ENCODE results near the gene NLRP3. TPM values are rescaled to one million over a fixed set of nuclear protein-coding genes. Genes with fewer than 3 reads are reported as not detected.

The NLRP3 gene
- total and polyA plus RNA-seq, 4 donors: 0.28 to 1.9 (median 0.61) TPM

DNA sequence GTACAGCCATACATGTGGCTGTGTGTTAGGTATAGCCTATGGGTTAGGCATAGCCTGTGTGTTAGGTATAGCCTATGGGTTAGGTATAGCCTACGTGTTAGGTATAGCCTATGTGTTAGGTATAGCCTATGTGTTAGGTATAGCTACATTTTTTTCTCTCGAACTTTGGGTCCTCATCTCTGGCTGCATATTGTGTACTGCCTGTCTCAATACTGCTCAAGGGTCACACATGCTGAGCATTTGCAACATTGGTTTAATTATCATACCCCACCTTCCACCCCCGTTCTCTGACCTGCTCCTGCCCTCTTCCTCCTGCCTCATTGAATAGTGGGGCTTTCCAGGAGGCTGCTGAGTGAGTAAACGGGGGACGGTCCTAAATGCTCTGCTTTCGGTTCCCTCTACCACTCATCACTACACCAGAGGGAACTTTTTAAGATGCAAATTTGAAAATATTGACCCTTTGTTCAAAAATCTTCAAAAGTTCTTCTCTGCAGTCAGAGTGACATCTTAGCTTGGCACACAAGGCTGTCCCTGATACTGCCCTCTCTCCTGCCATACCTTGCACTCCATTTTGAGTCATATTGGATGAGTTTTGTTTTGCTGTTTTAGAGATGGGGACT, 24.1 kb downstream of the NLRP3 start:
- Histone ChIP-seq H3K36me3 (ENCODE audit: control insufficient read depth in 4 of 4, insufficient read depth in 3 of 4, low read depth in 1 of 4, low read length in 3 of 4) (no peaks in the 10 kb centered on the region), H3K9me3 (ENCODE audit: control insufficient read depth in 4 of 4, low read length in 3 of 4) (no peaks in the 10 kb centered on the region), H3K9ac (ENCODE audit: low read depth in 1 of 2, low read length in 2 of 2) (no peak overlapping the region), H3K27ac (ENCODE audit: low read depth in 1 of 2, low read length in 2 of 2) (no peak overlapping the region), H3K4me1 (ENCODE audit: control insufficient read depth in 4 of 4, insufficient read depth in 4 of 4, low read length in 3 of 4) (no peaks in the 10 kb centered on the region), H3K4me3 (ENCODE audit: low read depth in 1 of 3, low read length in 3 of 3) (no peak overlapping the region), H3K27me3 (ENCODE audit: control insufficient read depth in 4 of 4, insufficient read depth in 4 of 4, low read length in 3 of 4) (peaks cover 0 to 3% (median 0%) of the 10 kb centered on the region in 4 donors)
- TF ChIP-seq HNF4G (IDR thresholded peaks at IDR 0.05): no peak
- TF ChIP-seq, protein P1, sequence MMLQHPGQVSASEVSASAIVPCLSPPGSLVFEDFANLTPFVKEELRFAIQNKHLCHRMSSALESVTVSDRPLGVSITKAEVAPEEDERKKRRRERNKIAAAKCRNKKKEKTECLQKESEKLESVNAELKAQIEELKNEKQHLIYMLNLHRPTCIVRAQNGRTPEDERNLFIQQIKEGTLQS (IDR thresholded peaks at IDR 0.05): no peak
- TF ChIP-seq MAX (IDR thresholded peaks at IDR 0.05): no peak
- no peak for TF ChIP-seq HNF4A (conservative IDR thresholded peaks at IDR 0.05)
- TF ChIP-seq, protein P2, sequence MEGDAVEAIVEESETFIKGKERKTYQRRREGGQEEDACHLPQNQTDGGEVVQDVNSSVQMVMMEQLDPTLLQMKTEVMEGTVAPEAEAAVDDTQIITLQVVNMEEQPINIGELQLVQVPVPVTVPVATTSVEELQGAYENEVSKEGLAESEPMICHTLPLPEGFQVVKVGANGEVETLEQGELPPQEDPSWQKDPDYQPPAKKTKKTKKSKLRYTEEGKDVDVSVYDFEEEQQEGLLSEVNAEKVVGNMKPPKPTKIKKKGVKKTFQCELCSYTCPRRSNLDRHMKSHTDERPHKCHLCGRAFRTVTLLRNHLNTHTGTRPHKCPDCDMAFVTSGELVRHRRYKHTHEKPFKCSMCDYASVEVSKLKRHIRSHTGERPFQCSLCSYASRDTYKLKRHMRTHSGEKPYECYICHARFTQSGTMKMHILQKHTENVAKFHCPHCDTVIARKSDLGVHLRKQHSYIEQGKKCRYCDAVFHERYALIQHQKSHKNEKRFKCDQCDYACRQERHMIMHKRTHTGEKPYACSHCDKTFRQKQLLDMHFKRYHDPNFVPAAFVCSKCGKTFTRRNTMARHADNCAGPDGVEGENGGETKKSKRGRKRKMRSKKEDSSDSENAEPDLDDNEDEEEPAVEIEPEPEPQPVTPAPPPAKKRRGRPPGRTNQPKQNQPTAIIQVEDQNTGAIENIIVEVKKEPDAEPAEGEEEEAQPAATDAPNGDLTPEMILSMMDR (IDR thresholded peaks at IDR 0.05; ENCODE audit: low read depth, low read length, missing input control): no peak
- no peak for DNase-seq (ENCODE audit: low spot score)
- WGBS: 51% methylated on average over 6 of the region's 6 CpGs

DNA sequence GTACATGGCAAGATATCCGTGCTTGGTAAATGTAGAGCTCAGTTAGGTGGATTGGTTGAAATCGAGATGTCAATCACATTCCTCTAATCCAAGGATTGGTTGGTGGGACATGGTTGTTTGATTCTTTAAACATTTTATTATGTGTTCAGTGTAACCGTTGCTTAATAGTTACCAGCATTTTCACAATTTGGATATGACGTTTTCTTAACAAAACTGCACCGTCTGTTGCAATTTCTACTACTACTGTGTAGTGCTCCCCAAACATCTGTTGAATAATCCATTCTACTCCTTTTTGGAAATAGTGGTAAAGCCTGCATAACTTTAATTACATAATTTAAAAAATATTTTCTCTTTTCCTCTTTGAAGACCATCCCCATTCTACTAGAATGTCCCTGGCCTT, 25.6 kb downstream of the NLRP3 start:
- no peaks in the 10 kb centered on the region for H3K4me1 ChIP-seq (ENCODE audit: control insufficient read depth in 4 of 4, insufficient read depth in 4 of 4, low read length in 3 of 4)
- WGBS: 68% methylated on average over 5 of the region's 5 CpGs
- no peak for DNase-seq (ENCODE audit: low spot score)

DNA sequence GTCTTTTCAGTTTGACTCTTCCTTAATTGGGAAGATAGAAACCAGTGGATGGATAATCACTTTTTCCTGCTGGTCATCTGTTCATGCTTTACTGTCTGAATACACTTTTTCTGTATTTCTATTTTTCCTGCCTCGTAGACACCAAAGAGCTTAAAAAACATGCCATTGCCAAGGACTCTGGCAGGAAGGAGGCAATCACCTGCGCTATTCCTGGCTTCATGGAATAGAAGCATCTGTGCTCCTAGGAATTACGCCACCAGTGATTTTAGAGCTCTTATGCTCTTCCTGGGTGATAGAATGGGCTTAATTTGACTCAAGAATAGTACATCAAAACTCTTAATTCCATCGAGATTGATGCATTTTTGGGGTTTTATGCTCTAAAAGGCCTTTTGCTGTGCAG, 26.2 kb downstream of the NLRP3 start:
- 57% methylated on average over 4 of the region's 4 CpGs for WGBS
- Histone ChIP-seq H3K36me3 (ENCODE audit: control insufficient read depth in 4 of 4, insufficient read depth in 3 of 4, low read depth in 1 of 4, low read length in 3 of 4) (no peaks in the 10 kb centered on the region), H3K9me3 (ENCODE audit: control insufficient read depth in 4 of 4, low read length in 3 of 4) (no peaks in the 10 kb centered on the region), H3K9ac (ENCODE audit: low read depth in 1 of 2, low read length in 2 of 2) (no peak overlapping the region), H3K27ac (ENCODE audit: low read depth in 1 of 2, low read length in 2 of 2) (no peak overlapping the region), H3K4me1 (ENCODE audit: control insufficient read depth in 4 of 4, insufficient read depth in 4 of 4, low read length in 3 of 4) (no peaks in the 10 kb centered on the region), H3K27me3 (ENCODE audit: control insufficient read depth in 4 of 4, insufficient read depth in 4 of 4, low read length in 3 of 4) (no peaks in the 10 kb centered on the region), H3K4me3 (ENCODE audit: low read depth in 1 of 3, low read length in 3 of 3) (no peak overlapping the region)
- no peak for TF ChIP-seq MAX (IDR thresholded peaks at IDR 0.05)
- no peak for TF ChIP-seq NR2F2 (IDR thresholded peaks at IDR 0.05)
- TF ChIP-seq HNF4G (IDR thresholded peaks at IDR 0.05): no peak
- TF ChIP-seq, protein P3, sequence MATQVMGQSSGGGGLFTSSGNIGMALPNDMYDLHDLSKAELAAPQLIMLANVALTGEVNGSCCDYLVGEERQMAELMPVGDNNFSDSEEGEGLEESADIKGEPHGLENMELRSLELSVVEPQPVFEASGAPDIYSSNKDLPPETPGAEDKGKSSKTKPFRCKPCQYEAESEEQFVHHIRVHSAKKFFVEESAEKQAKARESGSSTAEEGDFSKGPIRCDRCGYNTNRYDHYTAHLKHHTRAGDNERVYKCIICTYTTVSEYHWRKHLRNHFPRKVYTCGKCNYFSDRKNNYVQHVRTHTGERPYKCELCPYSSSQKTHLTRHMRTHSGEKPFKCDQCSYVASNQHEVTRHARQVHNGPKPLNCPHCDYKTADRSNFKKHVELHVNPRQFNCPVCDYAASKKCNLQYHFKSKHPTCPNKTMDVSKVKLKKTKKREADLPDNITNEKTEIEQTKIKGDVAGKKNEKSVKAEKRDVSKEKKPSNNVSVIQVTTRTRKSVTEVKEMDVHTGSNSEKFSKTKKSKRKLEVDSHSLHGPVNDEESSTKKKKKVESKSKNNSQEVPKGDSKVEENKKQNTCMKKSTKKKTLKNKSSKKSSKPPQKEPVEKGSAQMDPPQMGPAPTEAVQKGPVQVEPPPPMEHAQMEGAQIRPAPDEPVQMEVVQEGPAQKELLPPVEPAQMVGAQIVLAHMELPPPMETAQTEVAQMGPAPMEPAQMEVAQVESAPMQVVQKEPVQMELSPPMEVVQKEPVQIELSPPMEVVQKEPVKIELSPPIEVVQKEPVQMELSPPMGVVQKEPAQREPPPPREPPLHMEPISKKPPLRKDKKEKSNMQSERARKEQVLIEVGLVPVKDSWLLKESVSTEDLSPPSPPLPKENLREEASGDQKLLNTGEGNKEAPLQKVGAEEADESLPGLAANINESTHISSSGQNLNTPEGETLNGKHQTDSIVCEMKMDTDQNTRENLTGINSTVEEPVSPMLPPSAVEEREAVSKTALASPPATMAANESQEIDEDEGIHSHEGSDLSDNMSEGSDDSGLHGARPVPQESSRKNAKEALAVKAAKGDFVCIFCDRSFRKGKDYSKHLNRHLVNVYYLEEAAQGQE (IDR thresholded peaks at IDR 0.05): no peak
- TF ChIP-seq RAD21 (IDR thresholded peaks at IDR 0.05): no peak
- TF ChIP-seq TAF1 (conservative IDR thresholded peaks at IDR 0.05): no peak
- TF ChIP-seq GABPA (IDR thresholded peaks at IDR 0.05 in 1 of 2, conservative IDR thresholded peaks at IDR 0.05 in 1 of 2): no peak
- TF ChIP-seq, protein P1 (IDR thresholded peaks at IDR 0.05): no peak
- no peak for TF ChIP-seq YY1 (IDR thresholded peaks at IDR 0.05)
- no peak for DNase-seq (ENCODE audit: low spot score)

More for the DNA sequence above, 25.6 kb downstream of the NLRP3 start:
- TF ChIP-seq, protein P1 (IDR thresholded peaks at IDR 0.05): no peak
- TF ChIP-seq JUND (IDR thresholded peaks at IDR 0.05): no peak
- TF ChIP-seq, protein P4, sequence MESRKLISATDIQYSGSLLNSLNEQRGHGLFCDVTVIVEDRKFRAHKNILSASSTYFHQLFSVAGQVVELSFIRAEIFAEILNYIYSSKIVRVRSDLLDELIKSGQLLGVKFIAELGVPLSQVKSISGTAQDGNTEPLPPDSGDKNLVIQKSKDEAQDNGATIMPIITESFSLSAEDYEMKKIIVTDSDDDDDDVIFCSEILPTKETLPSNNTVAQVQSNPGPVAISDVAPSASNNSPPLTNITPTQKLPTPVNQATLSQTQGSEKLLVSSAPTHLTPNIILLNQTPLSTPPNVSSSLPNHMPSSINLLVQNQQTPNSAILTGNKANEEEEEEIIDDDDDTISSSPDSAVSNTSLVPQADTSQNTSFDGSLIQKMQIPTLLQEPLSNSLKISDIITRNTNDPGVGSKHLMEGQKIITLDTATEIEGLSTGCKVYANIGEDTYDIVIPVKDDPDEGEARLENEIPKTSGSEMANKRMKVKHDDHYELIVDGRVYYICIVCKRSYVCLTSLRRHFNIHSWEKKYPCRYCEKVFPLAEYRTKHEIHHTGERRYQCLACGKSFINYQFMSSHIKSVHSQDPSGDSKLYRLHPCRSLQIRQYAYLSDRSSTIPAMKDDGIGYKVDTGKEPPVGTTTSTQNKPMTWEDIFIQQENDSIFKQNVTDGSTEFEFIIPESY (IDR thresholded peaks at IDR 0.05): no peak
- Histone ChIP-seq H3K27me3 (ENCODE audit: control insufficient read depth in 4 of 4, insufficient read depth in 4 of 4, low read length in 3 of 4) (no peaks in the 10 kb centered on the region), H3K36me3 (ENCODE audit: control insufficient read depth in 4 of 4, insufficient read depth in 3 of 4, low read depth in 1 of 4, low read length in 3 of 4) (no peaks in the 10 kb centered on the region), H3K9ac (ENCODE audit: low read depth in 1 of 2, low read length in 2 of 2) (no peak overlapping the region), H3K27ac (ENCODE audit: low read depth in 1 of 2, low read length in 2 of 2) (no peak overlapping the region), H3K4me3 (ENCODE audit: low read depth in 1 of 3, low read length in 3 of 3) (no peak overlapping the region), H3K9me3 (ENCODE audit: control insufficient read depth in 4 of 4, low read length in 3 of 4) (no peaks in the 10 kb centered on the region)
